Stimulated activated naive CD8-positive, alpha-beta T cell treated with anti-CD3 and anti-CD28 coated beads, Interleukin-15, Interleukin-2, amounts not matched to agents 100 U/mL and 50 U/mL, for 24 hours (primary cell): ENCODE measurements around the gene RANBP17.
A peak's percentile ranks its signal among the peaks of the same experiment; 100 is the strongest.
"Not testable (repeated sequence)": the region's sequence is repeated elsewhere in the genome, so short reads cannot be mapped to it uniquely, and the experiment has no call there.

Source experiments
- ATAC-seq: fragments of 150-1000 bp; cut with Tn5 transposase; one replicate; pipeline ENCODE4 v1.10.0; 2021
- DNase-seq: peaks from one replicate; pipeline ENCODE4 v3.0.0; 2021

RANBP17 gene

GRCh38 chr5:171157276-171157675, 295.5 kb downstream of the RANBP17 start:
- DNase-seq (no peak), ATAC-seq (no peak)

GRCh38 chr5:171157775-171158174, 296.0 kb downstream of the RANBP17 start:
- ATAC-seq (no peak), DNase-seq (no peak)

- ATAC-seq, result no peak
- DNase-seq, result no peak
These were observed 296.8 kb downstream of the RANBP17 start for GRCh38 chr5:171158581-171158980.

- DNase-seq, result no peak
- no peak for ATAC-seq
These were observed 300.3 kb downstream of the RANBP17 start for GRCh38 chr5:171162165-171162564.

GRCh38 chr5:171162596-171162995, 300.8 kb downstream of the RANBP17 start:
- DNase-seq (peak; percentile 10), ATAC-seq (no peak)

GRCh38 chr5:171166766-171167165, 304.9 kb downstream of the RANBP17 start:
- ATAC-seq (no peak), DNase-seq (no peak)

GRCh38 chr5:171168171-171168570, 306.4 kb downstream of the RANBP17 start:
- no peak for ATAC-seq
- no peak for DNase-seq

- not testable (repeated sequence) for ATAC-seq, DNase-seq
These were observed 313.1 kb downstream of the RANBP17 start for GRCh38 chr5:171174960-171175359.

GRCh38 chr5:171175746-171176145, 313.9 kb downstream of the RANBP17 start:
- no peak for ATAC-seq
- no peak for DNase-seq

GRCh38 chr5:171178190-171178589, 316.4 kb downstream of the RANBP17 start:
- not testable (repeated sequence) for ATAC-seq, DNase-seq

GRCh38 chr5:171188016-171188415, 326.2 kb downstream of the RANBP17 start:
- DNase-seq, result no peak
- ATAC-seq, result no peak

- DNase-seq (no peak), ATAC-seq (no peak)
These were observed 327.6 kb downstream of the RANBP17 start for GRCh38 chr5:171189442-171189841.

GRCh38 chr5:171192111-171192510, 330.3 kb downstream of the RANBP17 start:
- no peak for DNase-seq
- ATAC-seq, result no peak

GRCh38 chr5:171201310-171201709, 339.5 kb downstream of the RANBP17 start:
- DNase-seq (no peak), ATAC-seq (no peak)

GRCh38 chr5:171205375-171205774, 343.6 kb downstream of the RANBP17 start:
- no peak for ATAC-seq
- DNase-seq, result no peak

GRCh38 chr5:171207256-171207847, 345.5 kb downstream of the RANBP17 start:
- no peak for DNase-seq
- no peak for ATAC-seq

- no peak for ATAC-seq
These were observed 360.1 kb downstream of the RANBP17 start for GRCh38 chr5:171221916-171222315.

GRCh38 chr5:171223927-171224326, 362.1 kb downstream of the RANBP17 start:
- DNase-seq (no peak), ATAC-seq (no peak)

More at GRCh38 chr5:171221916-171222315, 360.1 kb downstream of the RANBP17 start:
- DNase-seq, result no peak

- no peak for ATAC-seq
These were observed 364.4 kb downstream of the RANBP17 start for GRCh38 chr5:171226096-171226754.

GRCh38 chr5:171226864-171227263, 365.0 kb downstream of the RANBP17 start:
- ATAC-seq (no peak), DNase-seq (no peak)

More at GRCh38 chr5:171226096-171226754, 364.4 kb downstream of the RANBP17 start:
- DNase-seq, result no peak

GRCh38 chr5:171236651-171237050, 374.8 kb downstream of the RANBP17 start:
- ATAC-seq, result no peak
- DNase-seq, result no peak

GRCh38 chr5:171242521-171242920, 380.7 kb downstream of the RANBP17 start:
- no peak for DNase-seq
- no peak for ATAC-seq

GRCh38 chr5:171246231-171246630, 384.4 kb downstream of the RANBP17 start:
- ATAC-seq, result no peak

GRCh38 chr5:171249460-171249859, 387.6 kb downstream of the RANBP17 start:
- DNase-seq, result no peak
- no peak for ATAC-seq

More at GRCh38 chr5:171246231-171246630, 384.4 kb downstream of the RANBP17 start:
- no peak for DNase-seq
